ENCODE measurements around the gene TTC16.

Gene TTC16

GRCh38 chr9:127741831-127742434, 26.1 kb downstream of the TTC16 start:
- H3K4me3 ChIP-seq (ENCODE audit: insufficient read depth, low read depth, low read length) = peak overlapping the region; percentile 31
- H3K4me1 ChIP-seq (ENCODE audit: control insufficient read depth, insufficient read depth, low read length) = no peaks in the 10 kb centered on the region
- no peaks in the 10 kb centered on the region for H3K36me3 ChIP-seq (ENCODE audit: control insufficient read depth, insufficient read depth, low read length)
- H3K9me3 ChIP-seq (ENCODE audit: control insufficient read depth, low read length) = no peaks in the 10 kb centered on the region
- no peak overlapping the region for H3K27ac ChIP-seq (ENCODE audit: insufficient read depth, low read depth, low read length, poor library complexity, severe bottlenecking)
- 4% methylated on average over 38 of the region's 38 CpGs for WGBS, 2 experiments
- peaks cover 12% of the 10 kb centered on the region for H3K27me3 ChIP-seq (ENCODE audit: control insufficient read depth, insufficient read depth, low read length, poor library complexity, severe bottlenecking)

GRCh38 chr9:127742435-127743088, 26.7 kb downstream of the TTC16 start:
- WGBS, 2 experiments = 1 to 2% methylated on average over 33 of the region's 33 CpGs

GRCh38 chr9:127744398-127745110, 28.7 kb downstream of the TTC16 start:
- peaks cover 12% of the 10 kb centered on the region for H3K27me3 ChIP-seq (ENCODE audit: control insufficient read depth, insufficient read depth, low read length, poor library complexity, severe bottlenecking)
- no peak overlapping the region for H3K27ac ChIP-seq (ENCODE audit: insufficient read depth, low read depth, low read length, poor library complexity, severe bottlenecking)
- no peaks in the 10 kb centered on the region for H3K36me3 ChIP-seq (ENCODE audit: control insufficient read depth, insufficient read depth, low read length)
- WGBS, 2 experiments = 91 to 94% methylated on average over 19 of the region's 19 CpGs
- no peaks in the 10 kb centered on the region for H3K9me3 ChIP-seq (ENCODE audit: control insufficient read depth, low read length)
- H3K4me3 ChIP-seq (ENCODE audit: insufficient read depth, low read depth, low read length) = no peak overlapping the region
- no peaks in the 10 kb centered on the region for H3K4me1 ChIP-seq (ENCODE audit: control insufficient read depth, insufficient read depth, low read length)

More at GRCh38 chr9:127742435-127743088, 26.7 kb downstream of the TTC16 start:
- Histone ChIP-seq H3K27me3 (ENCODE audit: control insufficient read depth, insufficient read depth, low read length, poor library complexity, severe bottlenecking) (peaks cover 12% of the 10 kb centered on the region), H3K9me3 (ENCODE audit: control insufficient read depth, low read length) (no peaks in the 10 kb centered on the region), H3K4me1 (ENCODE audit: control insufficient read depth, insufficient read depth, low read length) (no peaks in the 10 kb centered on the region), H3K27ac (ENCODE audit: insufficient read depth, low read depth, low read length, poor library complexity, severe bottlenecking) (peak overlapping the region; percentile 30), H3K4me3 (ENCODE audit: insufficient read depth, low read depth, low read length) (peak overlapping the region; percentile 31), H3K36me3 (ENCODE audit: control insufficient read depth, insufficient read depth, low read length) (no peaks in the 10 kb centered on the region)

- no peaks in the 10 kb centered on the region for H3K36me3 ChIP-seq (ENCODE audit: control insufficient read depth, insufficient read depth, low read length)
- 84 to 86% methylated on average over 15 of the region's 15 CpGs for WGBS, 2 experiments
- H3K4me3 ChIP-seq (ENCODE audit: insufficient read depth, low read depth, low read length) = no peak overlapping the region
- no peak overlapping the region for H3K27ac ChIP-seq (ENCODE audit: insufficient read depth, low read depth, low read length, poor library complexity, severe bottlenecking)
- peaks cover 9% of the 10 kb centered on the region for H3K27me3 ChIP-seq (ENCODE audit: control insufficient read depth, insufficient read depth, low read length, poor library complexity, severe bottlenecking)
- no peaks in the 10 kb centered on the region for H3K9me3 ChIP-seq (ENCODE audit: control insufficient read depth, low read length)
- H3K4me1 ChIP-seq (ENCODE audit: control insufficient read depth, insufficient read depth, low read length) = no peaks in the 10 kb centered on the region
These were observed 31.2 kb downstream of the TTC16 start for GRCh38 chr9:127746959-127747569.

- Histone ChIP-seq H3K27ac (ENCODE audit: insufficient read depth, low read depth, low read length, poor library complexity, severe bottlenecking) (no peak overlapping the region), H3K4me1 (ENCODE audit: control insufficient read depth, insufficient read depth, low read length) (no peaks in the 10 kb centered on the region), H3K36me3 (ENCODE audit: control insufficient read depth, insufficient read depth, low read length) (no peaks in the 10 kb centered on the region), H3K4me3 (ENCODE audit: insufficient read depth, low read depth, low read length) (no peak overlapping the region), H3K9me3 (ENCODE audit: control insufficient read depth, low read length) (no peaks in the 10 kb centered on the region), H3K27me3 (ENCODE audit: control insufficient read depth, insufficient read depth, low read length, poor library complexity, severe bottlenecking) (peaks cover 31% of the 10 kb centered on the region)
- WGBS, 2 experiments = 94% methylated on average over 26 of the region's 26 CpGs
These were observed 33.4 kb downstream of the TTC16 start for GRCh38 chr9:127749090-127749787.

DNA sequence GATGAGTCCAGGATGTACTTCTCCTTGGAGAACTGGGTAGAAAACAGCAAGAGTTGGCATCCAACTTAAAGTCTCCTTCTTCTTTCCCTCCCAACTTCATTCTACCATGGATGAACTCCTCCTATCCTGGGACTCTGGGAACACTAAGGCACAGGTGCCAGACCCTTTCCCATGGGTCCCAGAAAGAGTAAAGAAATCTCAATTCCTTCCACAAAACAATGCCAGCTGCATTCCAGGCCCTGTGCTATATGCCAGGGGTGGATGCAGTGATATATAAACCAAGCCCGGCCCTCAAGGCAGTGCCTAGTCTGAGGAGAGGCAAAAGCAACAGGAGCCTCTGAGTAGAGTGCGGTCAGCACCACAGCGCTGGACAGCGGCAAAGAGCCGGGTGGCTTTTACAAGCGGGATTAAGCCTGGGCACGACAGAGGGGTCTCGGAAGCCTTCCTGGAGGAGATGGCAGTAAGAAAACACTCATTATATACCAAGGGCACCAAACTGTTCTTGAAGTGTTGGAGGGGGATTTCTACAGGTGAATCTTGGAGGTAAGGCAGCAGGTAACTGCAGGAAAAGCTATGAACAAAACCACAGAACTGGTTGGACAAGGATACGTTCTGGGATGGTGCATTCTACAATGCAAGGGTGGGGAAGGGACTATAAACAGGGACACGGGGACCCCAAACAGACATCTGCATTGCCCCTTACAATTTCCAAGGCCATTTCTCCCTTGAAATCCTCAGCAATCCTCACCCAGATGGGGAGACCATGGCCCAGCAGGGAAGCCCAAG, 35.6 kb downstream of the TTC16 start:
- Histone ChIP-seq H3K36me3 (ENCODE audit: control insufficient read depth, insufficient read depth, low read length) (no peaks in the 10 kb centered on the region), H3K27me3 (ENCODE audit: control insufficient read depth, insufficient read depth, low read length, poor library complexity, severe bottlenecking) (peaks cover 53% of the 10 kb centered on the region), H3K4me1 (ENCODE audit: control insufficient read depth, insufficient read depth, low read length) (no peaks in the 10 kb centered on the region), H3K9me3 (ENCODE audit: control insufficient read depth, low read length) (no peaks in the 10 kb centered on the region), H3K27ac (ENCODE audit: insufficient read depth, low read depth, low read length, poor library complexity, severe bottlenecking) (no peak overlapping the region), H3K4me3 (ENCODE audit: insufficient read depth, low read depth, low read length) (no peak overlapping the region)
- 28 to 33% methylated on average over 10 of the region's 10 CpGs for WGBS, 2 experiments

DNA sequence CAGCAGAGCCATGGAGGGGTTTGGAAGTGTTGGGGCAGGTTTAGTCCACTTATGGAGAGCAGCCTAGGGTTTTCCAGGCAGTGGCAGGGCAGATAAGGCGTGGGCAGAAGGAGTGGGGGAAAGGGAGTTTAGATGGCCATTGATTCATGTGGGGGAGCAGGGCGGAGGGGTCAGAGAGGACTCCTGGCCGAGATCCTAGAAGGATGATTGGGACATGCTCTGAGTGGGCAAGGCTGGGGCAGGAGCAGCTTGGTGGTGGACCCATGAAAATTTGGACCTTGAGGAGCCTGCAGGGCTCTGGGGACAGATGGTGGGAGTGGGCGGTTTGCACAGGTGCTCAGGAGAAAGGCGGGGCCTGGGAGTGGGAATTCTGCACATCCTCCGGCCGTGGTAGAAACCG, 37.3 kb downstream of the TTC16 start:
- no peak overlapping the region for H3K27ac ChIP-seq (ENCODE audit: insufficient read depth, low read depth, low read length, poor library complexity, severe bottlenecking)
- H3K4me3 ChIP-seq (ENCODE audit: insufficient read depth, low read depth, low read length) = no peak overlapping the region
- peaks cover 59% of the 10 kb centered on the region for H3K27me3 ChIP-seq (ENCODE audit: control insufficient read depth, insufficient read depth, low read length, poor library complexity, severe bottlenecking)
- WGBS, 2 experiments = 85% methylated on average over 8 of the region's 8 CpGs
- H3K36me3 ChIP-seq (ENCODE audit: control insufficient read depth, insufficient read depth, low read length) = no peaks in the 10 kb centered on the region
- H3K4me1 ChIP-seq (ENCODE audit: control insufficient read depth, insufficient read depth, low read length) = no peaks in the 10 kb centered on the region
- no peaks in the 10 kb centered on the region for H3K9me3 ChIP-seq (ENCODE audit: control insufficient read depth, low read length)

- no peaks in the 10 kb centered on the region for H3K9me3 ChIP-seq (ENCODE audit: control insufficient read depth, low read length)
- H3K27me3 ChIP-seq (ENCODE audit: control insufficient read depth, insufficient read depth, low read length, poor library complexity, severe bottlenecking) = peaks cover 59% of the 10 kb centered on the region
- no peak overlapping the region for H3K27ac ChIP-seq (ENCODE audit: insufficient read depth, low read depth, low read length, poor library complexity, severe bottlenecking)
- WGBS, 2 experiments = 62% methylated on average over 8 of the region's 8 CpGs
- no peaks in the 10 kb centered on the region for H3K4me1 ChIP-seq (ENCODE audit: control insufficient read depth, insufficient read depth, low read length)
- no peaks in the 10 kb centered on the region for H3K36me3 ChIP-seq (ENCODE audit: control insufficient read depth, insufficient read depth, low read length)
- H3K4me3 ChIP-seq (ENCODE audit: insufficient read depth, low read depth, low read length) = no peak overlapping the region
These were observed 37.7 kb downstream of the TTC16 start for GRCh38 chr9:127753622-127754021.

All from ectodermal cell (in vitro differentiated cells).